ENCODE results near the gene CAP2.
A peak's percentile ranks its signal among the peaks of the same experiment; 100 is the strongest.
"Not testable (repeated sequence)": the region's sequence is repeated elsewhere in the genome, so short reads cannot be mapped to it uniquely, and the experiment has no call there.

CAP2 gene

GRCh38 chr6:17440811-17441210, 47.4 kb downstream of the CAP2 start:
- not testable (repeated sequence) for H3K27me3 ChIP-seq (replicated peaks; ENCODE audit: control insufficient read depth, insufficient read depth, low read length); H3K4me3 ChIP-seq (ENCODE audit: low read length); DNase-seq (ENCODE audit: low read depth); H3K9ac ChIP-seq (ENCODE audit: low read length); H3K9me3 ChIP-seq (ENCODE audit: control insufficient read depth, low read length); H3K4me1 ChIP-seq (ENCODE audit: control insufficient read depth, insufficient read depth, low read length); H3K36me3 ChIP-seq (ENCODE audit: control insufficient read depth, insufficient read depth, low read length, severe bottlenecking)

GRCh38 chr6:17442196-17442595, 48.8 kb downstream of the CAP2 start:
- Histone ChIP-seq H3K4me3 (ENCODE audit: low read length) (no peak overlapping the region), H3K36me3 (ENCODE audit: control insufficient read depth, insufficient read depth, low read length, severe bottlenecking) (no peaks in the 10 kb centered on the region), H3K27me3 (replicated peaks; ENCODE audit: control insufficient read depth, insufficient read depth, low read length) (no peaks in the 10 kb centered on the region), H3K4me1 (ENCODE audit: control insufficient read depth, insufficient read depth, low read length) (no peaks in the 10 kb centered on the region), H3K9ac (ENCODE audit: low read length) (no peak overlapping the region), H3K9me3 (ENCODE audit: control insufficient read depth, low read length) (no peaks in the 10 kb centered on the region)
- DNase-seq (ENCODE audit: low read depth): no peak

DNA sequence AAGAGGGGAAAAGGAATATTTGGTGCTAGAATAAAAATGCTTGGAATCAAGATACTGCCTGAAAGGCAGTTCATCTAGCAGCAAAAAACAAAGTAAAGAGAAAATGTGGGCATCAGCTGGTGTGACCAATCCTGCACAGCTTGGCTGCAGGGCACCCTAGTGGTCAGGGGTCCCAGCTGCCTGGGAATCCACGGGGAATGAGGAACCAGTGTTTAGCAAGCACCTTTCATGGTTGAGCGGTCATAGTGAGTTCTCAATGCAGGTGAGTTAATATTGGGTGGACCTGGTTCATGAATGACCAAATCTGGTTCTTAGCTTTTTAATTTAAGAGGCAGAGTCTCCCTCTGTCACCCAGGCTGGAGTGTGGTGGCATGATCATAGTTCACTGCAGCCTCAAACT, 53.3 kb downstream of the CAP2 start:
- no peak overlapping the region for H3K4me3 ChIP-seq (ENCODE audit: low read length)
- no peak for DNase-seq (ENCODE audit: low read depth)
- no peaks in the 10 kb centered on the region for H3K27me3 ChIP-seq (replicated peaks; ENCODE audit: control insufficient read depth, insufficient read depth, low read length)
- H3K9ac ChIP-seq (ENCODE audit: low read length): no peak overlapping the region
- H3K9me3 ChIP-seq (ENCODE audit: control insufficient read depth, low read length): no peaks in the 10 kb centered on the region
- H3K4me1 ChIP-seq (ENCODE audit: control insufficient read depth, insufficient read depth, low read length): no peaks in the 10 kb centered on the region
- H3K36me3 ChIP-seq (ENCODE audit: control insufficient read depth, insufficient read depth, low read length, severe bottlenecking): no peaks in the 10 kb centered on the region

DNA sequence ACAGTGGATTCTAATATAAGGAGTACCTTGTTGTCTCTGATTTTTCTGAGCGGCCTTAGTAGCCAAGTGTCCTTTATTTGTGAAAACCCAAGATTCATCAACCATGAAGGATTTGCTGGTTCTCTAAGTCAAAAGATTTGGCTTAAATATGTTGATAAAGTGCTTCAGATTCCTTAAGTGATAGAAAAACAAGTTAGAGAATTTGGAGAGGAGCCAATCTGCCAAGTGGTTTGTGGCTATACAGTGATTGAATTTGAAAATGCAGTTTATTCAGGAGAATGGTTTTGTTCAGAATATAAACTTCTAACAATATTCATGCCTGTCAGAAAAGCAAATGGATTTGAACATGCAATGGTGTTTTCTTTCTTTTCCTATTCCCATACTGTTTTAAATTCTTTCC, 54.8 kb downstream of the CAP2 start:
- Histone ChIP-seq H3K4me1 (ENCODE audit: control insufficient read depth, insufficient read depth, low read length) (no peaks in the 10 kb centered on the region), H3K4me3 (ENCODE audit: low read length) (no peak overlapping the region), H3K9ac (ENCODE audit: low read length) (no peak overlapping the region), H3K36me3 (ENCODE audit: control insufficient read depth, insufficient read depth, low read length, severe bottlenecking) (no peaks in the 10 kb centered on the region), H3K27me3 (replicated peaks; ENCODE audit: control insufficient read depth, insufficient read depth, low read length) (no peaks in the 10 kb centered on the region), H3K9me3 (ENCODE audit: control insufficient read depth, low read length) (no peaks in the 10 kb centered on the region)
- peak; percentile 66 for DNase-seq (ENCODE audit: low read depth)

- no peak overlapping the region for H3K4me3 ChIP-seq (ENCODE audit: low read length)
- no peaks in the 10 kb centered on the region for H3K9me3 ChIP-seq (ENCODE audit: control insufficient read depth, low read length)
- H3K4me1 ChIP-seq (ENCODE audit: control insufficient read depth, insufficient read depth, low read length): peaks cover 5% of the 10 kb centered on the region
- H3K36me3 ChIP-seq (ENCODE audit: control insufficient read depth, insufficient read depth, low read length, severe bottlenecking): no peaks in the 10 kb centered on the region
- DNase-seq (ENCODE audit: low read depth): no peak
- no peak overlapping the region for H3K9ac ChIP-seq (ENCODE audit: low read length)
- H3K27me3 ChIP-seq (replicated peaks; ENCODE audit: control insufficient read depth, insufficient read depth, low read length): no peaks in the 10 kb centered on the region
These were observed 57.0 kb downstream of the CAP2 start for GRCh38 chr6:17450397-17450796.

DNA sequence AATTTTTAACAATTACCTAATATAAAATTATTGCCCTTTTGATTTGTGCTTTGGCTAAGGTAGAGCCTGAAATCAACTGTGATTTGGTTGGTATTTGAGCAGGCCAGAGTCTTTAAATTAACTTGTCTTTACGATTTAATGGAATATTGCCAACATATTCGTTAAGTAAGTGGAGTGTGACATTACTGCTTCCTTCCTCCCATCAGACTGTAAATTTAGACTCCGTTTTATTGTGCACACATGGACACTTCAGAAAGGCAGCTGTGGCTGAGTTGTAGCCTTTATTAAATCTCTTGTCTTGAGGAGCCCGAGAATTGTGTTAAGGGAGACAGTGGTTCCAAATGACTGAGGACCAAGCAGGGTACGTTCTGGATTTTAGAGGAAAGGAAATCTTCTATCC, 57.4 kb downstream of the CAP2 start:
- H3K9ac ChIP-seq (ENCODE audit: low read length): no peak overlapping the region
- H3K27me3 ChIP-seq (replicated peaks; ENCODE audit: control insufficient read depth, insufficient read depth, low read length): no peaks in the 10 kb centered on the region
- H3K36me3 ChIP-seq (ENCODE audit: control insufficient read depth, insufficient read depth, low read length, severe bottlenecking): no peaks in the 10 kb centered on the region
- no peak for DNase-seq (ENCODE audit: low read depth)
- H3K4me1 ChIP-seq (ENCODE audit: control insufficient read depth, insufficient read depth, low read length): peaks cover 5% of the 10 kb centered on the region
- no peaks in the 10 kb centered on the region for H3K9me3 ChIP-seq (ENCODE audit: control insufficient read depth, low read length)
- H3K4me3 ChIP-seq (ENCODE audit: low read length): no peak overlapping the region

DNA sequence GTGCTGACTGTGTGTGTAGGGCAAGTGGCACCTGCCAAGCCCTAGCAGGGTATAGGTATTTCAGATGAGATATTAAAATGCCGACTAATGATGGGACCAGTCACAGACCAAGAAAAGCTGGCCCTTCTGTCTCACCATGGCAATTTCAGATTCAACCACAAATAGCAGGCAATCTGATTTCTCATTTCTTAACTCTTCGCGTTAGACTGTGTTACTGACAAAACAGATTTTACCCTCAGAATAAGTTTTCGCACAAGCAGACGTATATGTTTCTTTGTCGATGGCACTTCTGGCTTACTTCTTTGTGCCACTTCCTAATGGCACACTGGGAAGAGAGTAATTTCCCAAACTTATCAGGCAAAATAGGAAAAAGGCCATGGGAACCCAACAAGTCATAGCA, 58.7 kb downstream of the CAP2 start:
- H3K27me3 ChIP-seq (replicated peaks; ENCODE audit: control insufficient read depth, insufficient read depth, low read length): no peaks in the 10 kb centered on the region
- H3K4me3 ChIP-seq (ENCODE audit: low read length): no peak overlapping the region
- no peaks in the 10 kb centered on the region for H3K36me3 ChIP-seq (ENCODE audit: control insufficient read depth, insufficient read depth, low read length, severe bottlenecking)
- DNase-seq (ENCODE audit: low read depth): no peak
- no peak overlapping the region for H3K9ac ChIP-seq (ENCODE audit: low read length)
- H3K9me3 ChIP-seq (ENCODE audit: control insufficient read depth, low read length): no peaks in the 10 kb centered on the region
- peaks cover 5% of the 10 kb centered on the region for H3K4me1 ChIP-seq (ENCODE audit: control insufficient read depth, insufficient read depth, low read length)

GRCh38 chr6:17454316-17455005, 61.1 kb downstream of the CAP2 start:
- Histone ChIP-seq H3K27me3 (replicated peaks; ENCODE audit: control insufficient read depth, insufficient read depth, low read length) (no peaks in the 10 kb centered on the region), H3K9me3 (ENCODE audit: control insufficient read depth, low read length) (no peaks in the 10 kb centered on the region), H3K36me3 (ENCODE audit: control insufficient read depth, insufficient read depth, low read length, severe bottlenecking) (no peaks in the 10 kb centered on the region), H3K9ac (ENCODE audit: low read length) (no peak overlapping the region), H3K4me3 (ENCODE audit: low read length) (peak overlapping the region; percentile 28), H3K4me1 (ENCODE audit: control insufficient read depth, insufficient read depth, low read length) (peaks cover 5% of the 10 kb centered on the region)
- DNase-seq (ENCODE audit: low read depth): peak; percentile 74

GRCh38 chr6:17455919-17456318, 62.5 kb downstream of the CAP2 start:
- Histone ChIP-seq H3K4me3 (ENCODE audit: low read length) (no peak overlapping the region), H3K9me3 (ENCODE audit: control insufficient read depth, low read length) (no peaks in the 10 kb centered on the region), H3K27me3 (replicated peaks; ENCODE audit: control insufficient read depth, insufficient read depth, low read length) (no peaks in the 10 kb centered on the region), H3K36me3 (ENCODE audit: control insufficient read depth, insufficient read depth, low read length, severe bottlenecking) (no peaks in the 10 kb centered on the region), H3K9ac (ENCODE audit: low read length) (no peak overlapping the region), H3K4me1 (ENCODE audit: control insufficient read depth, insufficient read depth, low read length) (peaks cover 5% of the 10 kb centered on the region)
- no peak for DNase-seq (ENCODE audit: low read depth)

DNA sequence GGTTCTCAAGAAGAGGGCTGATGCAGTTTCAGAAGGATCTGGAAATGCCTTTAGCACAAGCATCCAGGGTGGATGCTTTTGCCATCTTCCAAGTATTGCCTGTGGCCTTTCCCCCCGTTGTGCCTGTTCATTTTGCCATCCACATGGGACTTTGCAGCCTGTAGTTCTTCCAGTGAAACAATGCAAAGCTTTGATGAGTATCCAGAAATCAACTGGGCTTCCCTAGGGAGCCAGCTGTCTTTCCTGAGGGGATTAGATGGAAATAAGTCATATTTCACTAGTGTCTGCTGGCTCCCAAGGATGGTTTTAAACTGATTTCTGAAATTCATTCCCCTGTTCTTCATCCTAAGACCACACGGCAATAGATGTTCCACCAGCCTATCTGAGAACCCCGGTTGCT, 63.3 kb downstream of the CAP2 start:
- DNase-seq (ENCODE audit: low read depth): no peak
- no peaks in the 10 kb centered on the region for H3K36me3 ChIP-seq (ENCODE audit: control insufficient read depth, insufficient read depth, low read length, severe bottlenecking)
- no peaks in the 10 kb centered on the region for H3K27me3 ChIP-seq (replicated peaks; ENCODE audit: control insufficient read depth, insufficient read depth, low read length)
- H3K4me1 ChIP-seq (ENCODE audit: control insufficient read depth, insufficient read depth, low read length): peaks cover 5% of the 10 kb centered on the region
- no peaks in the 10 kb centered on the region for H3K9me3 ChIP-seq (ENCODE audit: control insufficient read depth, low read length)
- no peak overlapping the region for H3K4me3 ChIP-seq (ENCODE audit: low read length)
- H3K9ac ChIP-seq (ENCODE audit: low read length): no peak overlapping the region

- H3K9me3 ChIP-seq (ENCODE audit: control insufficient read depth, low read length): no peaks in the 10 kb centered on the region
- H3K4me1 ChIP-seq (ENCODE audit: control insufficient read depth, insufficient read depth, low read length): peaks cover 5% of the 10 kb centered on the region
- H3K9ac ChIP-seq (ENCODE audit: low read length): no peak overlapping the region
- H3K27me3 ChIP-seq (replicated peaks; ENCODE audit: control insufficient read depth, insufficient read depth, low read length): no peaks in the 10 kb centered on the region
- DNase-seq (ENCODE audit: low read depth): no peak
- no peaks in the 10 kb centered on the region for H3K36me3 ChIP-seq (ENCODE audit: control insufficient read depth, insufficient read depth, low read length, severe bottlenecking)
- H3K4me3 ChIP-seq (ENCODE audit: low read length): no peak overlapping the region
These were observed 64.0 kb downstream of the CAP2 start for GRCh38 chr6:17457405-17457804.

- H3K36me3 ChIP-seq (ENCODE audit: control insufficient read depth, insufficient read depth, low read length, severe bottlenecking): no peaks in the 10 kb centered on the region
- no peaks in the 10 kb centered on the region for H3K27me3 ChIP-seq (replicated peaks; ENCODE audit: control insufficient read depth, insufficient read depth, low read length)
- H3K9me3 ChIP-seq (ENCODE audit: control insufficient read depth, low read length): no peaks in the 10 kb centered on the region
- no peak for DNase-seq (ENCODE audit: low read depth)
- peaks cover 5% of the 10 kb centered on the region for H3K4me1 ChIP-seq (ENCODE audit: control insufficient read depth, insufficient read depth, low read length)
- no peak overlapping the region for H3K4me3 ChIP-seq (ENCODE audit: low read length)
- H3K9ac ChIP-seq (ENCODE audit: low read length): no peak overlapping the region
These were observed 64.6 kb downstream of the CAP2 start for GRCh38 chr6:17457956-17458355.
